GM06990 (cell line): ENCODE results near the gene ARHGAP4.

Source experiments
- DNase-seq: peaks from one replicate; pipeline ENCODE4 v3.0.0-alpha.2; 2011; ENCODE audit not compliant: insufficient read length; ENCODE audit errors: extremely low read depth
- H3K27me3 ChIP-seq: replicated peaks from 2 replicates; pipeline ENCODE4 v1.6.0; 2011; ENCODE audit warnings: low read length; ENCODE audit not compliant: control insufficient read depth, insufficient read depth
- H3K36me3 ChIP-seq: 2 replicates; pipeline ENCODE4 v1.5.1; 2011; ENCODE audit warnings: low read length; ENCODE audit not compliant: control insufficient read depth, insufficient read depth
- H3K4me3 ChIP-seq: replicated peaks from 2 replicates; pipeline ENCODE4 v1.5.1; 2011; ENCODE audit warnings: low read depth, mild to moderate bottlenecking, control low read depth, low read length
- TF ChIP-seq, protein P1 (sequence below): IDR thresholded peaks from 2 replicates; pipeline ENCODE4 v1.5.1; 2011; ENCODE audit warnings: low read length, control low read depth, mild to moderate bottlenecking, inconsistent platforms; ENCODE audit not compliant: insufficient read depth, poor library complexity, severe bottlenecking

The ARHGAP4 gene

DNA sequence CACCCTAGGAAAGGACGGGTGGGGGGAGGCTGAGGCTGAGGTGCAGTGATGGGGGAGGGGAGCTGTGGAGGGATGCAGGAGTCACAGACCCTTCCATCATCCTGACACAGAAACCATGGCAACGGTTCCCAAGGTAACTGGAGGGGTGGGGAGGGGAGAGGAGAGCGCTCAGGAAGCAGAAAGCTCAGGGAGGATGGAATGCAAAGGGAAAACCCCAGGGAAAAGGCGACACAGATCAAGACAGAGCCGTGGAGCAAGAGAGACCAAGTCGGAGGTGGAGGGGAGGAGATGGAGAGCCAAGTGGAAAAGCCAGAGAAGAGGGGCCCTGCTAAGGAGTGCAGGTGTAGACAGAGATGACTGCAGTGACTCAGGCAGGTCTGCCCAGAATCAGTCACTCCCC, 54.6 kb downstream of the ARHGAP4 start:
- TF ChIP-seq, protein P1, sequence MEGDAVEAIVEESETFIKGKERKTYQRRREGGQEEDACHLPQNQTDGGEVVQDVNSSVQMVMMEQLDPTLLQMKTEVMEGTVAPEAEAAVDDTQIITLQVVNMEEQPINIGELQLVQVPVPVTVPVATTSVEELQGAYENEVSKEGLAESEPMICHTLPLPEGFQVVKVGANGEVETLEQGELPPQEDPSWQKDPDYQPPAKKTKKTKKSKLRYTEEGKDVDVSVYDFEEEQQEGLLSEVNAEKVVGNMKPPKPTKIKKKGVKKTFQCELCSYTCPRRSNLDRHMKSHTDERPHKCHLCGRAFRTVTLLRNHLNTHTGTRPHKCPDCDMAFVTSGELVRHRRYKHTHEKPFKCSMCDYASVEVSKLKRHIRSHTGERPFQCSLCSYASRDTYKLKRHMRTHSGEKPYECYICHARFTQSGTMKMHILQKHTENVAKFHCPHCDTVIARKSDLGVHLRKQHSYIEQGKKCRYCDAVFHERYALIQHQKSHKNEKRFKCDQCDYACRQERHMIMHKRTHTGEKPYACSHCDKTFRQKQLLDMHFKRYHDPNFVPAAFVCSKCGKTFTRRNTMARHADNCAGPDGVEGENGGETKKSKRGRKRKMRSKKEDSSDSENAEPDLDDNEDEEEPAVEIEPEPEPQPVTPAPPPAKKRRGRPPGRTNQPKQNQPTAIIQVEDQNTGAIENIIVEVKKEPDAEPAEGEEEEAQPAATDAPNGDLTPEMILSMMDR, result no peak
- no peak for DNase-seq
- Histone ChIP-seq H3K27me3 (no peaks in the 10 kb centered on the region; the same call in 1 of the 2 replicates), H3K4me3 (no peak overlapping the region), H3K36me3 (no peaks in the 10 kb centered on the region)

DNA sequence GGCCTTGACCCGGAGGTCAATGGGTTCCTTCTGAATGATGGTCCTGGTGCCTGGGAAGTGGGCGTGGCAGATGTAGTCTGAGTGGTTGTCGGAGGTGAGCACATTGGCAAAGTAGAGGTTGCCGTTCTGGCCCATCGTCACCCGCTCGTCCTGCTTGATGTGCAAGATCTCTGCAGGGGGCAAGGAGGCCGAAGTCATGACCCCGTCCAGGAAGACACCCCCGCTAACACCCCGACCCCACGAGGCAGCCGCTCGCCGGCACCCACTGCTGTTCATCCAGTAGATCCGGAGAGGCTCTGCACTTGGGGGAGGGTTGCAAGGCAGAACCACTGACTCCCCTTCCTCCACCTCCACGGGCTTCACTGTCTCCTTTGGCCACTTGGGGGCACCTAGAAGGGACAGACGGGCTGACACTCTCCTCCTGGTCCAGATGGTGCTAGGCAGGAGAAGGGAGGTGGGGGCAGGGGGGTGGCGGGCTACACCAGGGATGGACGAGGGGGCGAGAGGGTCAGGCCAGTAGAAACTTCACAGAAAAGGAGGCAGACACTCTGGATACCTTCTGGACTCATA, 55.2 kb downstream of the ARHGAP4 start:
- Histone ChIP-seq H3K4me3 (no peak overlapping the region), H3K36me3 (no peaks in the 10 kb centered on the region), H3K27me3 (no peaks in the 10 kb centered on the region; the same call in 1 of the 2 replicates)
- TF ChIP-seq, protein P1, result peak; percentile 15
- DNase-seq, result no peak

DNA sequence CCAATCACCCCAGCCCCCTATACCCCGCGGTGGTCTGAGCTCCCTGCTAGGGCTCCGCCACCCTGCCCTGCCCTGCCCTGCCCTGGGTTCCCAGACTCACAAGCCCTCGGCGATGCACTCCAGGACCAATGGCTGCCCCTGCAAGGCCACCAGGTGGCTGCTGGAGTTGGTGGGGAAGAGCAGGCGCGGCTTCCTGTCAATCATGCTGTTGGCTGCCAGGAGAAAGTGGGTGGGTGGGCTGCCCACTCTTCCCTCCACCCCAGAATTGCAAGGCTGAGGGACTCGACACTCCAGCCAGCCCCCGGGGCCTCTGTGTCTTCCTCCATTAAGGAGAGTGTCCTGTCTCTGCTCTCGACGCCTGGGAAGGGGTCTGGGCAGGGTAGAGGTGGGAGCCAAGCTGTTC, 55.8 kb downstream of the ARHGAP4 start:
- Histone ChIP-seq H3K27me3 (no peaks in the 10 kb centered on the region; the same call in 1 of the 2 replicates), H3K4me3 (no peak overlapping the region), H3K36me3 (no peaks in the 10 kb centered on the region)
- TF ChIP-seq, protein P1, result no peak
- no peak for DNase-seq

DNA sequence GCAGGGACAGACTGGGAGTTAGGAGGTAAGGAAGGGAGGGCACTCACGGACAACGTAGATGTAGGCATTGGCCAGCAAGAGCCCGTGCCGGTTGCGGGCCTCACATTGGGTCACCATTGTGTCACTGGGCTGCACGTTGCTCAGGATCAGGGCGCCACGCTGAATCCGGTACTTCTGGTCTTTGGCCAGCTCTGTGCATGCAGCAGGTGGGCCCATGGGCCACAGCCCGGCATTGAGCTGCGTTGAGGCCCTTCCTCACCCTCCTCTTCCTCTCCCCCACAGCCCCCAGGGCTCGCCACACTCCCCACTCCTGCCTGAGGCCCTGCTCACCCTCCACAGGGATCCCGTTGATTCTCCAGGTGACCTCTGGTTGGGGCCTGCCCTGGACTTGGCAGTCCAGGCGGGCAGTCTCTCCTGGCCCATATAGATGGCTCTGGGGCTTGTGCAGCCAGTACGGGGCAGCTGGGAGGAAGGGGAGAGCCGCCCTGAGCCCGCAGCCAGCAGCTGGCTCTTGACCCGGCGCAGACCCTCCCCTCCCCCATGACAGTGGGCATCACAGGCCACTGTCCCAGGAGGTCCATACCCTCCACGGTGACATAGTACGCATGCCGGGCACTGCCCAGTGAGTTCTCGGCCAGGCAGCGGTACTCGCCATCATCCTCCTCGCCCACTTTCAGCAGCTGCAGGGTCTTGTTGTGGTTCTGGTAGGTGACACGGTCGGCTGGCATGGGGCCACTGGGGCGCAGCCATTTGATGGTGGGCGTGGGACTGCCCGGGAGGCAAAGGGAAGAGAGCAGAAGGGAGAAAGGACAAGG, 56.4 kb downstream of the ARHGAP4 start:
- Histone ChIP-seq H3K4me3 (no peak overlapping the region), H3K27me3 (no peaks in the 10 kb centered on the region; the same call in 1 of the 2 replicates), H3K36me3 (no peaks in the 10 kb centered on the region)
- no peak for DNase-seq
- TF ChIP-seq, protein P1, result no peak

DNA sequence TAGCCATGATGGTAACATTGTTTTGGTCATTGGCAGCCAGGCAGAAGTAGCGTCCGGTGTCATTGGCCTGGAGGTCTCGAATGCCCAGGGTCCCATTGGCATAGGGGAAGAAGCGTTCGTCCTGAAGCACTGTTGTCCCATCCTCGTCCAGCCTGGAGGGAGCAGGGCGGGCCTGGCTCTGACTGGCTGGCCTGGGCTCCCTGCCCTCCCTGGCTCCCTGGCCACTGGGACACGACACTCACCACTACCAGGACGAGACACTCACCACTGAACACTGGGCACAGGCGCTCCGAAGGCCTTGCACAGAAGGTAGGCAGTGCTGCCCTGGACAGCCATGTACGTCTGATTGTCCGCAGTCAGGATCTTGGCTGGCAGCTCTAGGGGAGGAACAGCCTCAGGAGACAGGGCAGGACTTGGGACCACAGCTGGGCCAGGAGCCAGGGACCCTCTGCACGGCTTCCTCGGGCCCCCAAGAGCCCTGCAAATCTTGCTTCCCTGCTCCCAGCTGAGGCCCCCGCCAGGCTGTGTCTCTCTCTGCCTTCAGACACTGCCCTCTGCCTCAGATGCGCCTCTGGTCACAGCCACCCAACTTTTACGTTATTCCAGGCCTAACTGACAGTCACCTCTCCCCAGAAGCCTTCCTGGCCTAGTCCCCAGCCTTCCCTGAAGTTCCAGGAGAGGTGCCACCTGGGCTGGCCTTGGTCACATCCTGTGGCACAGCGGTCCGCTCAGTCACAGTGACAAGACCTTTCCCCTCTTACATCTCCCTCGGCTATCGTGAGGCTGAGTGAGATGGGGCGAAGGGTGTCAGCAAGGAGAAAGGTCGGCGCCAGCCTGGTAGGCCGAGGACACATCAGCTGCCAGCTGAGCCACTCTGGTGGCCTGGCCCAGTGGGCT, 57.2 kb downstream of the ARHGAP4 start:
- no peak for DNase-seq
- no peaks in the 10 kb centered on the region; the same call in 1 of the 2 replicates for H3K27me3 ChIP-seq

More for the DNA sequence above, 57.2 kb downstream of the ARHGAP4 start:
- H3K36me3 ChIP-seq, result no peaks in the 10 kb centered on the region
- no peak overlapping the region for H3K4me3 ChIP-seq
- TF ChIP-seq, protein P1, result no peak
